ENCODE measurements around the gene AGBL1.

The AGBL1 gene

DNA sequence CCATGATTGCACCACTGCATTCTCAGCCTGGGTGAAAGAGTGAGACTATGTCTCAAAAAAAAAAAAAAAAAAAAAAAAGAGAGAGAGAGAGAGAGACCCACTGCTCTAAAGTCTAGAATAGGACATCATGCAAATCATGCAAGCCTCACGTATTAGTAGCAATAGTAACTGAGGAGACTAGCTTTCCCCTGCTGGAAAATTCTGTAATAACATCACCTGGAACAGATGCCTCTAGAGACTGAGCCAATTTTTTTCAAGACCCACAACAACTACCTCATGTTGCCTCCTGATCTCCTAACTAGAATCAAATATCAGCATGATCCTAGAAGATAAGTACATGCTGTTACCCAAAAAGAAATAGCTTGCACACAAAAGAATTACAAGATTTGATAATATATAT is 461.9 kb downstream of the AGBL1 start:
- no peak for DNase-seq

DNA sequence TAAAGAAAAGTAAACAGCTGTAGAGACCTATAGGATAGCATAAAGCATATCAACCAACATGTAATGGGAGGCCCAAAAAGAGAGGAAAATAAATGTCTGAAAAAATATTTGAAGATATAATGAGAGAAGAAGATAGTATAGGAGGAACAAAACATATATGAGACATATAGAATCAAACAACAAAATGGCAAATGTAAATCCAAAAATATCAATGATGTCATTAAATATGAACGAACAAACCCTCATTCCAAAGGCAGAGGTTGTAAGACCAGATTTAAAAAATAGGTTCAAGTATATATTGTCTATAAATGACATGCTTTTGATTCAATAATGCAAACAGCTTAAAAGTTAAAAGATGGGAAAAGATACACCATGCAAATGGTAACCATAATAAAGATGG is 470.4 kb downstream of the AGBL1 start:
- DNase-seq = no peak

GRCh38 chr15:86553108-86553507 is 473.4 kb downstream of the AGBL1 start:
- DNase-seq = no peak

DNA sequence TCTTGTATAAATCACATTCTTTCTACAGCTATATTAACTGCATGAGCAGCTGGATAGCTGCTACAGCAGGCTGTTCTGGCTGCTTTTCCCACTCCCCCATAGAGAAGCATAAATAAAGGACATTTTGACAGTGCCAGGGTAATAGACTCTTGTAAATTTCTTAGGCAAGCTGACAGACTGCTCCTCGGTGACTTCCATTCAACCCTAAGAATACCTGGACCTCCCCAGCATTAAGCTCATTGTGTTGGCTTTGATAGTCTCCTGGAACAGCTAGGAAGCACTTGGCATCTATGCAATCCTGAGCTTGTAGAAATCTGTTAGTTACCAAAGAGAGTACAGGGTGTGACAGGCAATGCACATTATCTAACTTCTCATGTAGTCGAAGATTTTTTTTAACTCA is 475.4 kb downstream of the AGBL1 start:
- no peak for DNase-seq

DNA sequence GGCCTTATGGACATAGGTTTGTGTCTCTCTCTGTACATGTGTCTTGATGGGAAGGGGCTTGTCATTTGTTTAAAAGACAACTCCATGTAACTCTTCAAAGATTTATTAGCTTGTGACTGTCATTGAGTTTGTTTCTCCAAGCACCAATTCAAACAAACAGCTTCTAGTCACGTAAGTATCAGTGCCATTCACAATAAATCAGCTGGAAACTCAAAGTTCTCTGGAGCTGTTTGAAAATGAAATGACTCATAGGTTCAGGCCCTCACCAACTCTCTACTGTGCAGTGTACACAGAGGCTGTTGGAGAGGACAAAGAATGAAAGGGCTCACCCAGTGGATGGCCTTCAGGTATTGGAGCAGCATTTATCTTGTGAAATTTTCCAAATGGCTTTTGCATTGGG is 476.3 kb downstream of the AGBL1 start:
- DNase-seq = no peak

DNA sequence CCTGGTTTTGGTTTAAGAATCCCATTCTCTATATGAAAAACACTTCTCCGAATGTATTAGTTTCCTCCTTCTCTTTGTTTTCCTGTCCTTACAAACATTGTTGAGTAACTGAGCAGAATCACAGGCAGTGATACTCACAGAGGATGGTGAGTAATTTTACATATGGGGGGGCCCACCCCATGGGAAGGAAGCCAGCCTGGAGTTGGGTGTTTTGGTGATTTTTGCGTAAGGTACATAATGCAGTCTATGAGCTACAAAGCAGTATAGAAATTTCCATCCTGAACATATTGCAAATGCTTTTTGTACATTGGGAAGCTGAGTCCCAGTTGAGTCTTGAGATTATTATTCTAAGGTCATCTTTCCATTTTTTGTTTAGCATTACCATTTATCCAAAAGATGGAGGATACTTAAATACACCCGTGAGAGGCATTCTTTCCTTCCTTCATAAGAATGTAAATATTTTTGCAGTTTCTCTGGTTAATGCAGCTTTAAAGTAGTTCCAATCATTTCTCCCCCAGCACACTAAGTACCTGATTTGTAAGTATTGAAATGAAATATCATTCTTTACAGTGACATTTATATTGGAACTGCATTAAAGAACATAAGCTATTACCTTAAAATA is 476.8 kb downstream of the AGBL1 start:
- no peak for DNase-seq

- DNase-seq = no peak
These were observed 477.4 kb downstream of the AGBL1 start for GRCh38 chr15:86557018-86557550.

GRCh38 chr15:86558252-86558651 is 478.6 kb downstream of the AGBL1 start:
- no peak for DNase-seq

GRCh38 chr15:86558686-86559085 is 479.0 kb downstream of the AGBL1 start:
- no peak for DNase-seq

- no peak for DNase-seq
These were observed 488.7 kb downstream of the AGBL1 start for GRCh38 chr15:86568378-86568777.

DNA sequence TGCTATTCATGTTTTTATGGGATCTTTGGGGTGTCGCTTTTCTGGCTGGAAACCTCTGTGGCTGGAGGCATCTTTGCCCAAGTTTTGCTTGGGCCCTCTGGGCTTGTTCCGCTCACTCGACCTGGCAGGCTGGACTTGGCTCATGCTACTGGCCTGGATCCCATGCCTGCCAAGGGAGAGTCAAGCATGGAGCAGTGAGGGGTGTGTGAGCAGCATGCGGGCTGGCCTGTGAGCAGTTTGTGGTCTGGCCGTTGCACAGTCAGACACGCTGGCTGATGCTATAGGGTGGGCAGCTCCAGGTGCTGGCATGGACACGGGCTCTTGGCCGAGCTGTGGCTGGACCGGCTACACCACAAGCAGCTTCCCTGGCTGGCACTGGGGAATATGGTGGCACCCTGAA is 491.1 kb downstream of the AGBL1 start:
- DNase-seq = no peak

DNA sequence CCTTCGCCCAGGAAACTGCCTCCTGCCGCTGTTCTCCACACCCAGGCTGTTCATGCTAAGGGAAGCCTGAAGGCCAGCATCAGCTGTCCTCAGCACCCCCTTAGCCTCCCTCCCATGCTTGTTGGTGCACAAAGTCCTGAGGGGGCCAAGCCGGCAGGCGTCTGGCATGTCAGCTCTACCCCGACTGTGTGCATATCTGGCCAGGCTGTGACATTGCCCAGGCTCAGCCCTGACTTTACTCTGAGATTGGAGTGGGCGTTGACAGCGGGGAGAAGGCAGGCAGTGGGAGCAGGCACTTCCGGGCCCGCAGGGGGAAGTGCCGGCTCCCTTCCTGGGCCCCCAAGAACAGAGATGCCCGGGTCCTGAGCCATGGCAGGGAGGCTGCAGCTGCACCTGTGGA is 492.2 kb downstream of the AGBL1 start:
- no peak for DNase-seq

GRCh38 chr15:86572368-86572841 is 492.7 kb downstream of the AGBL1 start:
- DNase-seq = no peak

- no peak for DNase-seq
These were observed 493.8 kb downstream of the AGBL1 start for GRCh38 chr15:86573476-86573875.

GRCh38 chr15:86588413-86588812 is 508.7 kb downstream of the AGBL1 start:
- DNase-seq = no peak

DNA sequence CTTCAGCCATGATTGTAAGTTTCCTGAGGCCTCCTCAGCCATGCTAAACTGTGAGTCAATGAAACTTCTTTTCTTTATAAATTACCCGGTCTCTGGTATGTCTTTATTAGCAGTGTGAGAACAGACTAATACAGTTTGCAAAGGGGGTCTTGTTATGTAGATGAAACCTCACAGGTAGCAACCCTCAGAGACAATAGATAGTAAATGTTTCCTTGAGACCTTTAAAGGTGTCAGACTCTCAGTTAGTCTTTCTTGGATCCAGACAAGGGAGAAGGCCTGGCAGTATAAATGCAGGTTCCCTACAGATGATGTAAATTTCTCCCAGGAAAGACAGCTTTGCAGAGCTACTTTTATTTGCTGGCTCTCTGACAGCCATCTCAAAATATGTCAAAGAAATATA is 510.8 kb downstream of the AGBL1 start:
- no peak for DNase-seq

DNA sequence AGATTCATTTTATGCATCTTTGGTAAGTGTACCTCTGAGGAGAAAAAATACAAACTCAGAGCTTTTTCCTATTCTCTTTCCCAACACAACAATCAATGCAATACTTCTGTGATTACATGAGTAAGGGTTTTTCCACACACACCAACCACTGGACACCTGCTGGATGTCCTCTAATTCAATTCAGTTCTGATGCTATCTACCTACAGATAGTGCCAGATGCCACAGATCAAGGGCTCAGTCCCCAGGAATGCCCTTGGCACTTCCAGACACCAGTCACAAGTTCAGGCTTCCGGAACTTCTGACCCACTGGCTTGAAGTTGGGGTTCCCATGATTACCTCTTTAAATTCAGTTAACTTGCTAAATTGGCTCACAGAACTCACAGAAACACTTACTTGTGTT is 511.5 kb downstream of the AGBL1 start:
- no peak for DNase-seq

- no peak for DNase-seq
These were observed 512.5 kb downstream of the AGBL1 start for GRCh38 chr15:86591994-86592735.

GRCh38 chr15:86595741-86596140 is 516.1 kb downstream of the AGBL1 start:
- DNase-seq = no peak

DNA sequence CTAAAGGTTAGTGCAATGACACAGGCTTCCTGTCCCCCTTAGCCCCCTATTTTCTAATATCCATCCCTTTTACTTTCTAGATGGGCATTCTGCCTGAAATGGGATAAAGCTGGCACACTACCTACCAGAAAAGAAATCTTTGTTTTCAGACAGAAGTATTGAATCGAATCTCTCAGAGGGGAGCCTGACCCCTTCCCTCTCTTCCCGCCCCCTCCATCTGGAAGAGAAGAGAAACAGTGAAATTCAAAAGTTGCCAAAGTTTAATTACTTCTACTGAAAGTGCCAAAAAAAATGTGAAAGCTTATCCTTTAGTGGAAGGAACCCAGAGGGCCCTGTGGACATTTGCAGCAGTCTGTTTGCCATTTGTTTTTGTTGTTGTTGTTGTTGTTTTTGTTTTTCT is 523.8 kb downstream of the AGBL1 start:
- no peak for DNase-seq

DNA sequence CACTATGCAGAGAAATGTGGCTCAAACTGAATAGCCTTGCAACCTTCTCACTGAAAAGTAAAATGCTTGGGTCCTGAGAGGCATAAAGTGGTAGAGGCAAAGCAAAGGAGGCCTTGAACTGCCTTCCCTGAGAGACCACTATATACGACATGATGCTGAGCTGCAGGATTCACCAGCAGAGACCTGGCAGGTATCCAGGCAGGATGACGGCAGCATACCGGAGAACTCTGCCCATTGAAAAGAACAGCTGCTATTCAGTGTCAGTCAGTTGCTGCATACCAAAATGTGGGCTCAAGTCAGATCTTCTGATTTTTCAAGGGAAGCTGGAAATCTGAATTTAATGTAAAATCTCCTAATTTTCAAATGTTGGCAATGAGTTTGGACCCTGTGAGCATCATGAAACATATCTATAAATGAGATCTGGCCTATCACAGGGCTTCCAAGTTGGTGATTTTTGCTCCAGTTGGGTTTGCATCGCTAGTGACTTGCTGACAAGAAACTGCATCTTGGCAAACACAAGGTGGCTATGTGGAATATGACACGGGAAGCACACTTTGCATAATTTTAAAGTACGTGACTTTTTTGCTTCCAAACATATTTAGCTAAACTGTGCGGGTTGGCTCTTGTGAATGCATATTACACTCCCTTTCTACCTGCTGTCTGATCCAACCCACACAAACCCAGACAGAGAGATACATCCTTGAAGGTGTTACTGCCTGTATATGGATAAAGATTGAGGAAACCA is 529.0 kb downstream of the AGBL1 start:
- no peak for DNase-seq

- DNase-seq = no peak
These were observed 529.6 kb downstream of the AGBL1 start for GRCh38 chr15:86609275-86609674.

- no peak for DNase-seq
These were observed 530.4 kb downstream of the AGBL1 start for GRCh38 chr15:86610038-86610437.

All from DMS79 (cell line).